Measurements from ENCODE around the gene POLR2L.

POLR2L gene

GRCh38 chr11:869399-870126, 27.2 kb upstream of the POLR2L start:
- TF ChIP-seq, protein P1, sequence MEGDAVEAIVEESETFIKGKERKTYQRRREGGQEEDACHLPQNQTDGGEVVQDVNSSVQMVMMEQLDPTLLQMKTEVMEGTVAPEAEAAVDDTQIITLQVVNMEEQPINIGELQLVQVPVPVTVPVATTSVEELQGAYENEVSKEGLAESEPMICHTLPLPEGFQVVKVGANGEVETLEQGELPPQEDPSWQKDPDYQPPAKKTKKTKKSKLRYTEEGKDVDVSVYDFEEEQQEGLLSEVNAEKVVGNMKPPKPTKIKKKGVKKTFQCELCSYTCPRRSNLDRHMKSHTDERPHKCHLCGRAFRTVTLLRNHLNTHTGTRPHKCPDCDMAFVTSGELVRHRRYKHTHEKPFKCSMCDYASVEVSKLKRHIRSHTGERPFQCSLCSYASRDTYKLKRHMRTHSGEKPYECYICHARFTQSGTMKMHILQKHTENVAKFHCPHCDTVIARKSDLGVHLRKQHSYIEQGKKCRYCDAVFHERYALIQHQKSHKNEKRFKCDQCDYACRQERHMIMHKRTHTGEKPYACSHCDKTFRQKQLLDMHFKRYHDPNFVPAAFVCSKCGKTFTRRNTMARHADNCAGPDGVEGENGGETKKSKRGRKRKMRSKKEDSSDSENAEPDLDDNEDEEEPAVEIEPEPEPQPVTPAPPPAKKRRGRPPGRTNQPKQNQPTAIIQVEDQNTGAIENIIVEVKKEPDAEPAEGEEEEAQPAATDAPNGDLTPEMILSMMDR (IDR thresholded peaks at IDR 0.05; ENCODE audit: extremely low read depth, missing control alignments) = no peak
- DNase-seq (ENCODE audit: low spot score) = no peak

DNA sequence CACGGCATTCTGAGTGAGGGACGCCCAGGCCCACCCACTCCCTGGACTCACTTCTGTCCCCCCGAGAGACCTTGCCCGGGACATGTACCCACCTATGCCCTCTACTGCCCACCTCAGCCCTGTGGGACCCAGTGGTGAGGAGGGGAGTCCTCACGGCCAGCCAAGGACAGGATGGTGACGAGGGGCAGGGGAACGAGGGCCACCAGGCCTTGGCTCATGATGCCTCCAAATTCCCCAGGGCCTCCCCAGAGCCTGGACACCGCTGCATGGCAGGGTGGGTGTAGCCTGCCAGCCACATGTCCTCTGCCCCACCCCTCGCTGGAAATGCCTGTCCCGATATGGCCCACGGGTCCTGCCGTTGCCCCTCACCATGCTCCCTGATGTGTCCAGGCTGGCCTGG, 26.5 kb upstream of the POLR2L start:
- DNase-seq (ENCODE audit: low spot score) = no peak
- TF ChIP-seq, protein P1 (IDR thresholded peaks at IDR 0.05; ENCODE audit: extremely low read depth, missing control alignments) = no peak

- DNase-seq (ENCODE audit: low spot score) = no peak
Measured at GRCh38 chr11:868394-868793, 26.1 kb upstream of the POLR2L start.

DNA sequence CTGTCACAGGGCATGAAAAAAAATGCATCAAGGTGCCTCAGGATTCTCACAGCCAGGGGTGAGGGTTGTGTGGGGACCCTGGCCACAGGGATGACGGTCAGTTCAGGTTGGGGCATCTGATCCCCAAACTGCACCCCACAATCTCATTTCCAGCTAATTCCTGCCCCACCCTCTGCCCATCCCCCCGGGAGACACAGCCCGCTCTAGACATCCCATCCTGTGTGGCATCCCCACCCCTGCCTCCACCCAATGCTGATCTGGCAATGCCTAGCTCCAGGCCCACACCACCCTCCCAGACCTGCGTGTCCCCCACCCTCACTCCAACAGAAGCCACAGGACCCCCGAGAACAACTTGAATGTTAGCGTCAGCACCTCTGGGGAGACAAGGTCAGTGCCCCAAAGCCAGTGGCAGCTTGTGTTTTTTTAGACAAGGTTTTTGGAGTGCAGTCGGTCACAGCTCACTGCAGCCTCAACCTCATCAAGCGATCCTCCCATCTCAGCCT, 25.6 kb upstream of the POLR2L start:
- TF ChIP-seq, protein P1 (IDR thresholded peaks at IDR 0.05; ENCODE audit: extremely low read depth, missing control alignments) = no peak
- no peak for DNase-seq (ENCODE audit: low spot score)

More at GRCh38 chr11:868394-868793, 26.1 kb upstream of the POLR2L start:
- TF ChIP-seq, protein P1 (IDR thresholded peaks at IDR 0.05; ENCODE audit: extremely low read depth, missing control alignments) = no peak

GRCh38 chr11:866481-866880, 24.2 kb upstream of the POLR2L start:
- TF ChIP-seq, protein P1 (IDR thresholded peaks at IDR 0.05; ENCODE audit: extremely low read depth, missing control alignments) = no peak
- no peak for DNase-seq (ENCODE audit: low spot score)

DNA sequence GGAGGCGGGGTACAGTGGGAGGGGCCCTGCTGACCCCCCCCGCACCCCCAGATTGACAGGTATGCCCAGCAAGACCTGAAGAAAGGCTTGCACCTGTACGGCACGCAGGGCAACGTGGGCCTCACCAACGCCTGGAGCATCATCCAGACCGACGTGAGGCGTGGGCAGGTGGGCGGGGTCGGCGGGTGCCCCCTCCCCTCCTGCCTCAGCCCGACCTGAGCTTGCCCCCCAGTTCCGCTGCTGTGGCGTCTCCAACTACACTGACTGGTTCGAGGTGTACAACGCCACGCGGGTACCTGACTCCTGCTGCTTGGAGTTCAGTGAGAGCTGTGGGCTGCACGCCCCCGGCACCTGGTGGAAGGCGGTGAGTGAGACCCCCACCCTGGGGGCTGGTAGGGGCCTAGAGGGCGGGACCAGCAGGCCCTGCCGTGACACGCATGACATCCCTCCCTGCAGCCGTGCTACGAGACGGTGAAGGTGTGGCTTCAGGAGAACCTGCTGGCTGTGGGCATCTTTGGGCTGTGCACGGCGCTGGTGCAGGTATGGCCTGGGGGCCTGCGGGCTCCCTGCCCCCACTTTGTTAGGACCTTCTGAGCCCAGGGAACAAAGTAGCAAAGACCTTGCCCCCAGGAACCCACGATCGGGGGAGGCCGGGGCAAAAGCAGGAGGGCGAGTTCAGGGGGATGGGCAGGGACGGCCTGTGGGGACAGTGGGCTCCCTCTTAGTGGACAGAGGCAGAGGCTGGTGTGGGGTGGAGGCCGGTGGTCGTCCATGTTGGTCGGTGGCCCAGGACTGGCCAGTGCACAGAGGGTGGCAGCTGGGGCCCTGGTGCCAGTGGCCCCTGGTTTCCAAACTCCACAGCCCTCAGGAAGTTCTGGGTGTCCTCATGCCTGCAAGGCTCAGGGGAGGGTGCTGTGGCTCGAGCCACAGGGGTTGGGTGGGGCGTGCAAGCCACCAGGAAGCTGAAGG, 23.4 kb upstream of the POLR2L start:
- DNase-seq (ENCODE audit: low spot score) = no peak
- TF ChIP-seq, protein P1 (IDR thresholded peaks at IDR 0.05; ENCODE audit: extremely low read depth, missing control alignments) = no peak

GRCh38 chr11:864898-865297, 22.6 kb upstream of the POLR2L start:
- TF ChIP-seq, protein P1 (IDR thresholded peaks at IDR 0.05; ENCODE audit: extremely low read depth, missing control alignments) = no peak
- no peak for DNase-seq (ENCODE audit: low spot score)
